GM12865 (cell line): ENCODE measurements around the gene SMAP1.

Experiments
- DNase-seq: peaks from one replicate; pipeline ENCODE4 v3.0.0; 2010; ENCODE audit warnings: low read depth
- H3K4me3 ChIP-seq: 2 replicates; pipeline ENCODE4 v1.5.1; 2011; ENCODE audit warnings: mild to moderate bottlenecking, low read depth, low read length, control low read depth
- CTCF ChIP-seq: IDR thresholded peaks from 2 replicates; pipeline ENCODE4 v1.5.1; 2011; ENCODE audit warnings: low read length, control low read depth, low read depth, inconsistent platforms; ENCODE audit not compliant: insufficient read depth; ENCODE audit errors: missing control alignments

Gene SMAP1

GRCh38 chr6:70831427-70831826, 163.7 kb downstream of the SMAP1 start:
- TF ChIP-seq CTCF, result no peak
- no peak overlapping the region for H3K4me3 ChIP-seq
- no peak for DNase-seq

GRCh38 chr6:70834520-70834919, 166.8 kb downstream of the SMAP1 start:
- H3K4me3 ChIP-seq, result no peak overlapping the region
- no peak for TF ChIP-seq CTCF
- DNase-seq, result no peak

GRCh38 chr6:70838907-70839285, 171.2 kb downstream of the SMAP1 start:
- no peak overlapping the region for H3K4me3 ChIP-seq
- no peak for TF ChIP-seq CTCF
- no peak for DNase-seq

DNA sequence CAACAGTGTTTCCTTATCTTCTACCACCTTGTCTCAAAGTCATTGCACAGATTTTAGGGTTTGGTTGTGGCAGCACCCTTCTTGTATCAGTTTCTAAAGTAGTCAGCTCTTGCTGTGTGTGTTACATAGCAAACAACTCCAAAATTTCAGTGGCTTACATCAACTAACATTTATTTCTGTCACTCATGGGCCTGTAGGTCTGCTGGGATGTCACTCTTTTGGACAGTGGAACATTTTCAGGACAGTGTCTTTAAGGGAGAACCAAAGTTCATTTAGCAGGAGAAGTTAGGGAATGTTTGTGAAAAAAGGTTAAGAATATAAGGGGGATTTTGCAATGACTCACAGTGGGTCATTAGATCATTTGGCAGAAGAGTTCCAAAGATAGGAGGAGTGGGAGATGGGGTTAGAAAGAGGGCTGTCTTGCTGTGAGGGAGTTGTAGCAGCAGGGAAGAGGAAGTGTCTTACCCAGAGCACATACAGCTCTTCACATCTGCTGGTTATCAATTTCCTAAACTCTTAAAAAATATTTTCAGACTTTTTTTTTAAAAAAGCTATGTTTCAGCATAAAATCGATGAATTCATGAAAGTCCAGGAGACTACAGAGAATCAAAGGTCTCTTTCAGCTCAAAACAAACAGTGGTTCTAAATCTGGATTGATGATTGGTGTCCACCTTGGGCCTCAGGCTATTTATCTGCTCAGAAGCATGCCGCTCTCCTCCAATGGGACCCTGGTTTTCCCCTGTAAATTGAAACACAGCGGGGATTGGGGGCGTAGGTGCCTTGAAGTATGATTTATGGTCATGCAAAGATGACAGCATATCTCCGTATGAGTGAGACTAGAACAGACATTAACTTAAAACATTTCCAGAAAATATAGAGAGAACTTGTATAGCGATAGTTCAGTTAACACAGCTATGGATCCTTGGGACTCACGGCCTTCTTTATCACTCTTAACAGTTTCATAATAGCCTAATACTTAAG, 171.9 kb downstream of the SMAP1 start:
- no peak overlapping the region for H3K4me3 ChIP-seq
- DNase-seq, result no peak
- TF ChIP-seq CTCF, result no peak

DNA sequence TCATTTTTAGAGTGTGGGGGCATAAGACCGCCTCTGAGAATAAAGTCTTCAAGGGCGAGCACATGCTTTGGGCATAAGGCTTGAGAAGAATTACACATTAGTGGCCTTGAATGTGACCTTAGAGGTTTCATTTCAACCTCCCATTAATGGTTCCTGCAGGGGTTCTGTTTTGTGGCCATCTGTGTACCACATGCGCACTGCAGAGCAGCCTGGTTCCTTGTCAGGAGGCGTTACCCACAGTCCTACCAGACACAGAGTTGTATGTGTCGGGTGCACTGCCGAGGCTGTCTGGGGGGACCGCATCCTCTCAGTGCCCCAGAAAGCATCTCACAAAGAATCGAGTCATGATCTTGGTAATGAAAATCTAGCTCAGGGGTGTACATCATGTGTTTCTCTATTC, 173.4 kb downstream of the SMAP1 start:
- TF ChIP-seq CTCF, result no peak
- DNase-seq, result no peak
- no peak overlapping the region for H3K4me3 ChIP-seq

DNA sequence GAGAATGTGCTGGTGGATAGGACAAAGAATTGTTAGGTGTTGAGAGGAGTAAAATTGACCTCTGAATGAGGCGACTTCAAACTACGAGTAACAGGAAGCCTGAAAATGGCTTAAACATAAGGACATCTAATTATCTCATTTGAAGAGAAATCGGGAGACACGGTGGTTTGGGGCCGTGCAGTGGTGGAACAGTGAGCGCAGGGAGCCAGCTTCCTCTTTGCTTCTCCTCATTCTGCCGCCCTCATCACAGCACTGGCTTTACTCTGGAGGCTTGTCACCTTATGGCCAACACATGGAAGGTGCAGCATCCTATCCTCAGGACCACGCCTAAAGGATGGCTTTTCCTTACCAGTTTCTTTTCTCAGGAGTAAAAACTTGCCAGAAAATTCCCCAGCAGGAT, 174.9 kb downstream of the SMAP1 start:
- no peak for DNase-seq
- H3K4me3 ChIP-seq, result no peak overlapping the region
- no peak for TF ChIP-seq CTCF
